GM23338 (cell line): Measurements from ENCODE around the gene GIPC1. TPM values are rescaled to one million over a fixed set of nuclear protein-coding genes. Genes with fewer than 3 reads are reported as not detected.
A peak's percentile ranks its signal among the peaks of the same experiment; 100 is the strongest.

ENCODE experiments used
- ATAC-seq: fragments of 200-7000 bp; cut with Tn5 transposase; 3 replicates; pipeline ENCODE4 v1.9.1; 2020
- DNase-seq: peaks from one replicate; pipeline ENCODE4 v3.0.0-alpha.2; 2015; ENCODE audit warnings: low spot score
- H2AFZ ChIP-seq: fragments of 200-600 bp; sonication (generic); 2 replicates; pipeline ENCODE4 v1.8.0; 2016; ENCODE audit warnings: antibody characterized with exemption, mild to moderate bottlenecking, moderate library complexity
- H3F3A ChIP-seq: fragments of 200-600 bp; sonication (generic); replicated peaks from 2 replicates; pipeline ENCODE4 v1.8.0; 2017; ENCODE audit warnings: antibody characterized with exemption, mixed run types, low read depth
- H3K27ac ChIP-seq: fragments of 200-600 bp; sonication (generic); 2 replicates; pipeline ENCODE4 v1.6.1; 2016; ENCODE audit warnings: low read depth
- H3K27me3 ChIP-seq: fragments of 200-600 bp; sonication (generic); 2 replicates; pipeline ENCODE4 v1.8.0; 2016; ENCODE audit warnings: mild to moderate bottlenecking, mixed run types, moderate library complexity; ENCODE audit not compliant: insufficient read depth
- H3K36me3 ChIP-seq: fragments of 200-600 bp; sonication (generic); 2 replicates; pipeline ENCODE4 v1.8.0; 2016; ENCODE audit warnings: mild to moderate bottlenecking; ENCODE audit not compliant: insufficient read depth
- H3K4me1 ChIP-seq: fragments of 200-600 bp; sonication (generic); 2 replicates; pipeline ENCODE4 v1.8.0; 2016; ENCODE audit warnings: mild to moderate bottlenecking, moderate library complexity; ENCODE audit not compliant: insufficient read depth
- H3K4me2 ChIP-seq: fragments of 200-600 bp; sonication (generic); 2 replicates; pipeline ENCODE4 v1.7.1; 2017; ENCODE audit warnings: mixed run types
- H3K4me3 ChIP-seq: fragments of 200-600 bp; sonication (generic); 2 replicates; pipeline ENCODE4 v1.6.1; 2016; ENCODE audit warnings: mixed run types
- H3K79me2 ChIP-seq: fragments of 200-600 bp; sonication (generic); replicated peaks from 2 replicates; pipeline ENCODE4 v1.8.0; 2017; ENCODE audit warnings: mild to moderate bottlenecking; ENCODE audit not compliant: insufficient read depth
- H3K9me2 ChIP-seq: fragments of 200-600 bp; sonication (generic); 2 replicates; pipeline ENCODE4 v1.8.0; 2017; ENCODE audit not compliant: insufficient read depth
- H4K20me1 ChIP-seq: fragments of 200-600 bp; sonication (generic); replicated peaks from 2 replicates; pipeline ENCODE4 v1.8.0; 2017; ENCODE audit warnings: mild to moderate bottlenecking; ENCODE audit not compliant: insufficient read depth
- H3K27ac Mint-ChIP-seq: 2 replicates; pipeline ENCODE4 v1.8.0; 2020; ENCODE audit warnings: inconsistent platforms, mild to moderate bottlenecking, moderate library complexity, mixed read lengths
- H3K27me3 Mint-ChIP-seq: 3 replicates; pipeline ENCODE4 v1.8.0; 2022; ENCODE audit warnings: low read depth, mild to moderate bottlenecking, moderate library complexity, mixed read lengths, inconsistent platforms; ENCODE audit not compliant: insufficient read depth, poor library complexity
- H3K36me3 Mint-ChIP-seq: 3 replicates; pipeline ENCODE4 v1.8.0; 2021; ENCODE audit warnings: low read depth, mild to moderate bottlenecking, inconsistent platforms, moderate library complexity, mixed read lengths
- H3K4me1 Mint-ChIP-seq: 3 replicates; pipeline ENCODE4 v1.8.0; 2020; ENCODE audit warnings: mild to moderate bottlenecking, inconsistent platforms, mixed read lengths
- H3K4me3 Mint-ChIP-seq: 3 replicates; pipeline ENCODE4 v1.8.0; 2021; ENCODE audit warnings: moderate library complexity, mild to moderate bottlenecking, inconsistent platforms, mixed read lengths
- H3K9me3 Mint-ChIP-seq: 3 replicates; pipeline ENCODE4 v1.8.0; 2020; ENCODE audit warnings: moderate library complexity, mild to moderate bottlenecking, inconsistent platforms, mixed read lengths
- CREB1 ChIP-seq: fragments of 250-450 bp; sonication (Bioruptor Pico); IDR thresholded peaks from 2 replicates; pipeline ENCODE4 v1.5.0; 2020; ENCODE audit warnings: low read depth, mild to moderate bottlenecking, moderate library complexity
- CTCF ChIP-seq, 2 experiments: fragments of 200-600 bp in 1 of 2; sonication (generic) in 1 of 2; conservative IDR thresholded peaks; 2 replicates each; pipeline versions ENCODE4 v1.5.1 to v1.6.1; 2016 to 2017; ENCODE audit warnings: antibody characterized with exemption in 2 of 2, low read depth in 2 of 2, mild to moderate bottlenecking in 2 of 2, moderate library complexity in 1 of 2
- ETS1 ChIP-seq: IDR thresholded peaks from 2 replicates; pipeline ENCODE4 v1.6.1; 2016; ENCODE audit warnings: antibody characterized with exemption
- EZH2 ChIP-seq: fragments of 200-600 bp; sonication (generic); IDR thresholded peaks from one replicate; pipeline ENCODE4 v1.8.0; 2017; ENCODE audit warnings: antibody characterized with exemption, mild to moderate bottlenecking, low read depth; ENCODE audit not compliant: unreplicated experiment
- EZH2phosphoT487 ChIP-seq: fragments of 200-600 bp; sonication (generic); IDR thresholded peaks from one replicate; pipeline ENCODE4 v1.8.1; 2018; ENCODE audit warnings: antibody characterized with exemption; ENCODE audit not compliant: unreplicated experiment
- JUNB ChIP-seq: IDR thresholded peaks from one replicate; pipeline ENCODE4 v1.6.1; 2016; ENCODE audit warnings: antibody characterized with exemption; ENCODE audit not compliant: unreplicated experiment
- NANOG ChIP-seq: IDR thresholded peaks from 2 replicates; pipeline ENCODE4 v1.6.1; 2016; ENCODE audit warnings: antibody characterized with exemption, borderline replicate concordance
- POLR2AphosphoS5 ChIP-seq: IDR thresholded peaks from 2 replicates; pipeline ENCODE4 v1.6.1; 2016; ENCODE audit warnings: antibody characterized with exemption, low read depth
- REST ChIP-seq: IDR thresholded peaks from one replicate; pipeline ENCODE4 v1.6.1; 2018; ENCODE audit warnings: antibody characterized with exemption; ENCODE audit not compliant: unreplicated experiment
- STAT1 ChIP-seq: IDR thresholded peaks from one replicate; pipeline ENCODE4 v1.6.1; 2016; ENCODE audit warnings: antibody characterized with exemption; ENCODE audit not compliant: unreplicated experiment
- ZNF114 ChIP-seq: fragments of 250-450 bp; sonication (Bioruptor Pico); IDR thresholded peaks from 2 replicates; pipeline ENCODE4 v1.5.0; 2020; ENCODE audit warnings: mild to moderate bottlenecking, moderate library complexity
- ZNF331 ChIP-seq: fragments of 250-450 bp; sonication (Bioruptor Pico); IDR thresholded peaks from 2 replicates; pipeline ENCODE4 v1.5.0; 2020; ENCODE audit warnings: low read depth, mild to moderate bottlenecking, moderate library complexity
- ZNF462 ChIP-seq: fragments of 250-450 bp; sonication (Bioruptor Pico); IDR thresholded peaks from 2 replicates; pipeline ENCODE4 v1.5.0; 2020; ENCODE audit warnings: mild to moderate bottlenecking, moderate library complexity
- polyA plus RNA-seq: library from polyadenylated mRNA; unstranded; fragments of >200 nt; fragmentation: Nextera tagmentation; extraction: Ambion mirVana; gene quantifications from 2 replicates; pipeline ENCODE4 v1.2.1, GENCODE V29; 2016
- total RNA-seq: library from RNA; depleted of rRNA; stranded (reverse); fragments of >200 nt; shearing (Covaris generic); gene quantifications from 2 replicates; pipeline ENCODE4 v1.2.3, GENCODE V29; 2014

GIPC1 gene
- total and polyA plus RNA-seq, 2 experiments from 2014 or later = 51.6 to 106 TPM

- ATAC-seq = no peak
- H3K4me1 Mint-ChIP-seq = peaks cover 22% of the 10 kb centered on the region
- no peaks in the 10 kb centered on the region for H3K9me3 Mint-ChIP-seq
- TF ChIP-seq ZNF462 (CRISPR knock-in tag) = no peak
- no peak for TF ChIP-seq CREB1
- TF ChIP-seq EZH2 = no peak
- TF ChIP-seq POLR2AphosphoS5 = no peak
- TF ChIP-seq EZH2phosphoT487 = no peak
- no peak for TF ChIP-seq ZNF114 (CRISPR knock-in tag)
- TF ChIP-seq JUNB = no peak
- TF ChIP-seq CTCF (conservative IDR thresholded peaks at IDR 0.05; ENCODE audit: low read depth in 2 of 2) = no peak
- no peak for TF ChIP-seq NANOG
- no peak for TF ChIP-seq STAT1
- TF ChIP-seq REST = no peak
- TF ChIP-seq ETS1 = no peak
- TF ChIP-seq ZNF331 (CRISPR knock-in tag) = no peak
- 0 out of 2 replicates have a peak overlapping the region, but pooled peaks have one; percentile 39 for H3K27ac ChIP-seq
- H3K4me2 ChIP-seq = peak overlapping the region; percentile 95
- peaks cover 11% of the 10 kb centered on the region for H3F3A ChIP-seq
- peaks cover 26% of the 10 kb centered on the region for H3K36me3 Mint-ChIP-seq
- H3K4me1 ChIP-seq = no peaks in the 10 kb centered on the region; the same call in 1 of the 2 replicates
- peak overlapping the region; percentile 89 for H3K4me3 Mint-ChIP-seq
- no peaks in the 10 kb centered on the region; the same call in 1 of the 2 replicates for H3K36me3 ChIP-seq
- H3K79me2 ChIP-seq = peaks cover 28% of the 10 kb centered on the region
- no peak for DNase-seq
- H3K27me3 ChIP-seq = no peaks in the 10 kb centered on the region
- H4K20me1 ChIP-seq = peaks cover 8% of the 10 kb centered on the region; the same call in 1 of the 2 replicates
- no peaks in the 10 kb centered on the region for H3K9me2 ChIP-seq
- peak overlapping the region; percentile 90 for H3K4me3 ChIP-seq
- peaks cover 16% of the 10 kb centered on the region for H3K27me3 Mint-ChIP-seq
- peak overlapping the region; percentile 81 for H3K27ac Mint-ChIP-seq
- H2AFZ ChIP-seq = no peak overlapping the region
These were observed 836 bp downstream of the GIPC1 start for GRCh38 chr19:14494910-14495671.
